Measurements from ENCODE around the gene MTA1.
A peak's percentile ranks its signal among the peaks of the same experiment; 100 is the strongest.

MTA1 gene

DNA sequence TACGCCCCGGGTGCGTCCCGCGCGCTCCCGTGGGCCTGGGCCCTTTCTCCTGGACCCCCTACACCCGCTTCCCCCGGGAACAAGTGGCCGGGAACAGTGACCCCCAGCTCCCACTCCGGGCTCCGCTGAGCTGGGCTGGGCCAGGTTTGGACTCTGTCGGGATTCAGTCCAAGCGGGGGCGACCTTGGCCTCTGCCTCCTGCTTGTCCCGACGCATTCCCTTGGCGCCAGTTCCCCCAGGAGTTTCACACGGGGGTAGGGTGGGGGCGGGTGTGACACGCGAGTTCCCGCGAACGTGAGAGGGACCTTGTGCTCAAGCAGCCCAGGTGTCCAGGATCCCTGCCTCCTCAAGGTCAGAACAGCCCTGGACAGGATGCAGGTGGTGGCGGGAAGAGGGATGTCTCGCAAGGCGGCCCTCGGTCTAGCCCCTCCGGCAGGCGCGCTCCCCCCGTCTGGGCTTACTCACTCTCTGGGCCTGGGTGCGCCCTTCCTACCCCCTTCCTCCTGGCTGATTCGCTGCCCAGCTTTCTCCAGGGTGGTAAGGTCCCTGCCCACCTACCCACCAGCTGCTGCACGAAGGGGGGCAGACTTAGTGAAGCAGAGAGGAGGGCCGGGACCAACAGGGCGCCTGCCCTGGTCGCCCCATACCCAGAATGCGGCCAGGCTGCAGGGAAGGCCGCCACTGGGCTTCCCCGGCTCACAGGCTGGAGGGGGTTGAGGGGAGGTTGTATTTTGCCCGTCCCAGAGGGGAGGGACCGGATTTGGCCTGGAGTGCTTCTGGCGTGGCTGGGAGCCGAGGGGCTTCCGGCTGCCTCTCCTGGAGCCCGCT is 55.9 kb downstream of the MTA1 start:
- Histone ChIP-seq H3K36me3 (ENCODE audit: control insufficient read depth, low read length) (no peaks in the 10 kb centered on the region), H3F3A (ENCODE audit: control insufficient read depth, insufficient read depth) (peaks cover 3% of the 10 kb centered on the region; the same call in 1 of the 2 replicates), H3K4me2 (ENCODE audit: low read length) (peak overlapping the region; percentile 79), H4K20me1 (ENCODE audit: control insufficient read depth, insufficient read depth, low read depth, low read length) (no peaks in the 10 kb centered on the region), H3K27ac (ENCODE audit: low read depth, low read length) (no peak overlapping the region), H3K79me2 (ENCODE audit: control insufficient read depth, low read length) (no peaks in the 10 kb centered on the region), H3K9me3 (ENCODE audit: control insufficient read depth, insufficient read depth, low read length) (no peaks in the 10 kb centered on the region), H3K4me3 (ENCODE audit: low read length) (peak overlapping the region; percentile 67), H3K9me2 (replicated peaks; ENCODE audit: control insufficient read depth, low read length) (no peaks in the 10 kb centered on the region), H3K27me3 (ENCODE audit: control insufficient read depth, low read length) (peaks cover 46% of the 10 kb centered on the region), H3K4me1 (ENCODE audit: control insufficient read depth, low read length) (peaks cover 28% of the 10 kb centered on the region)
- TF ChIP-seq EZH2phosphoT487 (IDR thresholded peaks at IDR 0.05; ENCODE audit: borderline replicate concordance, low read length) = no peak
- TF ChIP-seq, protein P1, sequence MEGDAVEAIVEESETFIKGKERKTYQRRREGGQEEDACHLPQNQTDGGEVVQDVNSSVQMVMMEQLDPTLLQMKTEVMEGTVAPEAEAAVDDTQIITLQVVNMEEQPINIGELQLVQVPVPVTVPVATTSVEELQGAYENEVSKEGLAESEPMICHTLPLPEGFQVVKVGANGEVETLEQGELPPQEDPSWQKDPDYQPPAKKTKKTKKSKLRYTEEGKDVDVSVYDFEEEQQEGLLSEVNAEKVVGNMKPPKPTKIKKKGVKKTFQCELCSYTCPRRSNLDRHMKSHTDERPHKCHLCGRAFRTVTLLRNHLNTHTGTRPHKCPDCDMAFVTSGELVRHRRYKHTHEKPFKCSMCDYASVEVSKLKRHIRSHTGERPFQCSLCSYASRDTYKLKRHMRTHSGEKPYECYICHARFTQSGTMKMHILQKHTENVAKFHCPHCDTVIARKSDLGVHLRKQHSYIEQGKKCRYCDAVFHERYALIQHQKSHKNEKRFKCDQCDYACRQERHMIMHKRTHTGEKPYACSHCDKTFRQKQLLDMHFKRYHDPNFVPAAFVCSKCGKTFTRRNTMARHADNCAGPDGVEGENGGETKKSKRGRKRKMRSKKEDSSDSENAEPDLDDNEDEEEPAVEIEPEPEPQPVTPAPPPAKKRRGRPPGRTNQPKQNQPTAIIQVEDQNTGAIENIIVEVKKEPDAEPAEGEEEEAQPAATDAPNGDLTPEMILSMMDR (IDR thresholded peaks at IDR 0.05; ENCODE audit: low read depth, low read length, poor library complexity, severe bottlenecking) = no peak

DNA sequence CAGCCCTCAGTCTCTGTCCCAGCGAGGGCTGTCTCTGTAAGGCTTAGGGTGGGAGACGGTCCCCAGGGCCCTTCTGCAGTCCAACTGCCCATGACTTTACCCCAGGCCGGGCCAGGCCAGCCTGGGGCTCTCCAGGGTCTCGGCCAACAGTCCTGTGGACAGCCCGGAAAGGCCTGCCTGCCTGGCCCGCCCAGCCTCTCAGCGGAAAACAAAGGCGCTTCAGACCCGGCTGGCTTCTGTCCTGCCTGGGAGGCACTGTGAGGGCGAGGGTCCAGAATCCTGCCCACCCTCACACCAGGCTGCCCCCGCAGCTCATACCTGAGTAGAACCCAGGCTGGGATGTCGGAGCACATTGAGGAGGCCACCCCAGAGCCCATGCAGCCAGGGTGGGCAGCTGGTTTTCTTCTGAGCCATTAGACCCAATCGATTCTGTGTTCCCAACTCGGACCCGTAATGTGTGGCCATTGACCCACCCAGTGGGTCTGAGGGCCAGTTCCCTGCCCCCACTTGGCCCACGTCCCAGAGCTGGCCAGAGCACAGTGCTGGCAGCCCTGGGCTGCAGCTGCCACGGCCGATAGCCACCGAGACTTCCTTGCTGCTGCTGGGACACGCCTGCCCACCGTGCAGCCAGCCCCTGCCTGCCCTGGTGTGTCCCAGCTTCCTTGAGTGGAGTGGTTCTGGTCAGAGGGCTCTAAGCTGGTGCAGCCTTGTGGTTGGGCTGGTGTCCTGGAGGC is 56.6 kb downstream of the MTA1 start:
- Histone ChIP-seq H3K4me1 (ENCODE audit: control insufficient read depth, low read length) (peaks cover 26% of the 10 kb centered on the region), H3F3A (ENCODE audit: control insufficient read depth, insufficient read depth) (no peaks in the 10 kb centered on the region), H3K9me3 (ENCODE audit: control insufficient read depth, insufficient read depth, low read length) (no peaks in the 10 kb centered on the region), H3K27me3 (ENCODE audit: control insufficient read depth, low read length) (peaks cover 46% of the 10 kb centered on the region), H3K9me2 (replicated peaks; ENCODE audit: control insufficient read depth, low read length) (no peaks in the 10 kb centered on the region), H3K4me3 (ENCODE audit: low read length) (no peak overlapping the region), H3K4me2 (ENCODE audit: low read length) (no peak overlapping the region), H3K79me2 (ENCODE audit: control insufficient read depth, low read length) (no peaks in the 10 kb centered on the region), H3K36me3 (ENCODE audit: control insufficient read depth, low read length) (no peaks in the 10 kb centered on the region), H3K27ac (ENCODE audit: low read depth, low read length) (no peak overlapping the region), H4K20me1 (ENCODE audit: control insufficient read depth, insufficient read depth, low read depth, low read length) (no peaks in the 10 kb centered on the region)
- TF ChIP-seq, protein P1 (IDR thresholded peaks at IDR 0.05; ENCODE audit: low read depth, low read length, poor library complexity, severe bottlenecking) = no peak
- no peak for TF ChIP-seq EZH2phosphoT487 (IDR thresholded peaks at IDR 0.05; ENCODE audit: borderline replicate concordance, low read length)

DNA sequence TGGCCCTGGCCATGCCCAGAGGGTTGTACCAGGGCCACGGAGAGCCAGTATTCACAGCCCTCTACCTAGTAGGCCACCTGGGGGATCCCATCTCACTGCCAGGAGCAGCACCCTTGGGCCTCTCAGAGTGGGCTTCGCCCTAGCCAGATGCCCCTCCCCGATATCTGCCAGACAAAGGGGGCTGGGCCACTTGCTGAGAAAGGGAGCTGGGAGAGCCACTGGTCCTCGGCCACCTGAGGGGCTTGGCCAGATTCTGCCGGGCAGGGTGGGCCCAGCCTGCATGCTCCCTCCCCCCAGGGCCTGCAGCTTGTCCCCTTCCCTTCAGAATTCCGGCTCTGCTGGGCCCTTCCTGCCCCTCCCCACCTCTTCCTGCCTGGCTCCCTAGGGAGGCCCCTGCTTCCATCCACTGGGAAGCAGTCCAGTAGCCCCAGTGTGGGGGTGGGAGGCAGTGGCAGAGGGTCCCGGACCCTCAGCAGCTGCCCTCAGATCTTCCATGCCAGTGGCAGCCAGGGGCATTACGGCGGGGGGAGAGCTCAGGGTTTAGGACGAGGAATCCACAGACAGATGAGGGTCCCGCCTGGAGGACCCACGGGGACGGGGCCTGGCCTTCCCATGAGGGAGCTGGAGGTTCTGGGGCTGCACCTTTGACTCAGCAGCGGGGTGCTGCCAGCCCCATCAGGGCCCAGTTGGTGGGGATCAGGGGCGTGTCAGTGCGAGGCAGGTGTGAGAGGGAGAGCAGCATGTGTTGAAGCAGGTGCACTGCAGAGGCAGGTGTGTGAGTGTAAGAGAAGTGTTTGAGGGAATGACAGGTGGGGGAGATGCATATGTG is 57.4 kb downstream of the MTA1 start:
- no peaks in the 10 kb centered on the region for H3K36me3 ChIP-seq (ENCODE audit: control insufficient read depth, low read length)
- H3K27me3 ChIP-seq (ENCODE audit: control insufficient read depth, low read length) = peaks cover 46% of the 10 kb centered on the region
- H3K79me2 ChIP-seq (ENCODE audit: control insufficient read depth, low read length) = no peaks in the 10 kb centered on the region
- H3K4me3 ChIP-seq (ENCODE audit: low read length) = no peak overlapping the region
- H3K9me2 ChIP-seq (replicated peaks; ENCODE audit: control insufficient read depth, low read length) = no peaks in the 10 kb centered on the region
- H4K20me1 ChIP-seq (ENCODE audit: control insufficient read depth, insufficient read depth, low read depth, low read length) = no peaks in the 10 kb centered on the region
- no peaks in the 10 kb centered on the region for H3K9me3 ChIP-seq (ENCODE audit: control insufficient read depth, insufficient read depth, low read length)
- H3F3A ChIP-seq (ENCODE audit: control insufficient read depth, insufficient read depth) = no peaks in the 10 kb centered on the region
- TF ChIP-seq, protein P1 (IDR thresholded peaks at IDR 0.05; ENCODE audit: low read depth, low read length, poor library complexity, severe bottlenecking) = no peak
- no peak for TF ChIP-seq EZH2phosphoT487 (IDR thresholded peaks at IDR 0.05; ENCODE audit: borderline replicate concordance, low read length)
- no peak overlapping the region for H3K4me2 ChIP-seq (ENCODE audit: low read length)
- H3K4me1 ChIP-seq (ENCODE audit: control insufficient read depth, low read length) = peaks cover 33% of the 10 kb centered on the region
- H3K27ac ChIP-seq (ENCODE audit: low read depth, low read length) = no peak overlapping the region
